ENCODE measurements around the gene DHRSX. TPM values are rescaled to one million over a fixed set of nuclear protein-coding genes. Genes with fewer than 3 reads are reported as not detected.

Gene DHRSX
- total RNA-seq, 1 experiment from 2014 or later: 23.9 TPM

GRCh38 chrX:2432298-2432863 lies 68.4 kb downstream of the DHRSX start:
- no peak for DNase-seq (ENCODE audit: unreplicated experiment)
- H3K36me3 Mint-ChIP-seq (ENCODE audit: insufficient read depth, unreplicated experiment): peaks cover 18% of the 10 kb centered on the region
- intact Hi-C loops (cut with micrococcal nuclease): no loop called here
- H3K4me3 Mint-ChIP-seq (ENCODE audit: unreplicated experiment): no peak overlapping the region
- H3K27ac Mint-ChIP-seq (ENCODE audit: low read depth, unreplicated experiment): no peak overlapping the region
- CTCF ChIA-PET: no interaction called here
- no peaks in the 10 kb centered on the region for H3K9me3 Mint-ChIP-seq (ENCODE audit: unreplicated experiment)
- TF ChIP-seq CTCF (IDR thresholded peaks at IDR 0.05; ENCODE audit: unreplicated experiment): no peak
- POLR2A ChIA-PET: no interaction called here
- BruUV-seq (replicated peaks): no TSS peak
- no peaks in the 10 kb centered on the region for H3K27me3 Mint-ChIP-seq (ENCODE audit: insufficient read depth, unreplicated experiment)
- peaks cover 14% of the 10 kb centered on the region for H3K4me1 Mint-ChIP-seq (ENCODE audit: insufficient read depth, unreplicated experiment)

- H3K4me3 Mint-ChIP-seq (ENCODE audit: unreplicated experiment): no peak overlapping the region
- no TSS peak for BruUV-seq (replicated peaks)
- DNase-seq (ENCODE audit: unreplicated experiment): peak; percentile 77
- ChIA-PET CTCF (no interaction called here), POLR2A (no interaction called here)
- H3K4me1 Mint-ChIP-seq (ENCODE audit: insufficient read depth, unreplicated experiment): peaks cover 14% of the 10 kb centered on the region
- no peaks in the 10 kb centered on the region for H3K27me3 Mint-ChIP-seq (ENCODE audit: insufficient read depth, unreplicated experiment)
- no peaks in the 10 kb centered on the region for H3K9me3 Mint-ChIP-seq (ENCODE audit: unreplicated experiment)
- H3K27ac Mint-ChIP-seq (ENCODE audit: low read depth, unreplicated experiment): no peak overlapping the region
- TF ChIP-seq CTCF (IDR thresholded peaks at IDR 0.05; ENCODE audit: unreplicated experiment): no peak
- intact Hi-C loops (cut with micrococcal nuclease): no loop called here
- H3K36me3 Mint-ChIP-seq (ENCODE audit: insufficient read depth, unreplicated experiment): peaks cover 9% of the 10 kb centered on the region
Measured at GRCh38 chrX:2430265-2430825, 70.4 kb downstream of the DHRSX start.

GRCh38 chrX:2427737-2428136 lies 73.0 kb downstream of the DHRSX start:
- BruUV-seq (replicated peaks): no TSS peak
- ChIA-PET CTCF (no interaction called here), POLR2A (no interaction called here)
- DNase-seq (ENCODE audit: unreplicated experiment): no peak
- TF ChIP-seq CTCF (IDR thresholded peaks at IDR 0.05; ENCODE audit: unreplicated experiment): no peak
- Mint-ChIP-seq H3K4me1 (ENCODE audit: insufficient read depth, unreplicated experiment) (peaks cover 9% of the 10 kb centered on the region), H3K36me3 (ENCODE audit: insufficient read depth, unreplicated experiment) (no peaks in the 10 kb centered on the region), H3K27me3 (ENCODE audit: insufficient read depth, unreplicated experiment) (no peaks in the 10 kb centered on the region), H3K27ac (ENCODE audit: low read depth, unreplicated experiment) (no peak overlapping the region), H3K4me3 (ENCODE audit: unreplicated experiment) (no peak overlapping the region), H3K9me3 (ENCODE audit: unreplicated experiment) (no peaks in the 10 kb centered on the region)
- intact Hi-C loops (cut with micrococcal nuclease): no loop called here

- TF ChIP-seq CTCF (IDR thresholded peaks at IDR 0.05; ENCODE audit: unreplicated experiment): no peak
- Mint-ChIP-seq H3K27ac (ENCODE audit: low read depth, unreplicated experiment) (no peak overlapping the region), H3K27me3 (ENCODE audit: insufficient read depth, unreplicated experiment) (no peaks in the 10 kb centered on the region), H3K4me1 (ENCODE audit: insufficient read depth, unreplicated experiment) (peaks cover 9% of the 10 kb centered on the region), H3K36me3 (ENCODE audit: insufficient read depth, unreplicated experiment) (no peaks in the 10 kb centered on the region), H3K4me3 (ENCODE audit: unreplicated experiment) (no peak overlapping the region), H3K9me3 (ENCODE audit: unreplicated experiment) (no peaks in the 10 kb centered on the region)
- ChIA-PET CTCF (no interaction called here), POLR2A (no interaction called here)
- no TSS peak for BruUV-seq (replicated peaks)
- intact Hi-C loops (cut with micrococcal nuclease): no loop called here
- DNase-seq (ENCODE audit: unreplicated experiment): no peak
Measured at GRCh38 chrX:2427147-2427546, 73.6 kb downstream of the DHRSX start.

Data from MCF 10A (cell line).